HG03342 (cell line): ENCODE data around the gene ALG12.
"Not testable (repeated sequence)": the region's sequence is repeated elsewhere in the genome, so short reads cannot be mapped to it uniquely, and the experiment has no call there.

ENCODE experiments used
- ATAC-seq: cut with Tn5 transposase; IDR thresholded peaks from one replicate; pipeline ENCODE4 v1.9.1; 2021; ENCODE audit warnings: mild to moderate bottlenecking, moderate library complexity; ENCODE audit not compliant: unreplicated experiment

Gene ALG12

DNA sequence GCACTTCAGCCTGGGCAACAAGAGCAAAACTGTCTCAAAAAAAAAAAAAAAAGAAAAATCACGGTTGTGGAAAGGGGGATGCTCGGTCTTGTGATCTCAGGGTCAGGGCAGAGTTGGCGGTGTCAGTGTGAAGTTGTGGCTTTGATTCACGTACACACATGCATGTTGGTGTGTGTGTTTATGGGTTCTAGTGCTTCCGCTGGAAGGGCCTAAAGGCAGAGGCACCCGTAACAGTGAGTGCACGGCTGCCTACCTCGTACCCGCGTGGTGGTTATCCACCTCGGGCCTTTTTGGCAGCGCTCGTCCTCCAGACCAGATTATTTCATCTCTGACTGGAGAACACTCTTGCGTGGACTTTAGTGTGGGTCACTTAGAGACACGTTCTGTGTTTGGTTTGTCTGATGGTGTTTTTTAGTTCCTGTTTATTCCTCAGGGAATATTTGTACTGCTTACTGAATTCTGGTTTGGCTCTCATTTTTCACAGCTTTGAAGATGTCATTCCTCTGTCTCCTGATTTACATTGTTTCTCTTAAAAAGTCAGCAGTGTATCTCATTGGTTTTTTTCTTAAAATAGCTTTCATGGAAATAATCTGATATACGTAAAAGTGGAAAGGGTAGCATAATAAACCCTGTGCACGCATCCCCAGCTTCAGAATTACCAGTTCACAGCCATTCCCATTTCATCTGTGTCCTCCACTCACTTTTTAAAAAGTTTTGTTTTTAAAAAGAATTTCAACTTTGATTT lies 49.0 kb downstream of the ALG12 start:
- no peak for ATAC-seq

DNA sequence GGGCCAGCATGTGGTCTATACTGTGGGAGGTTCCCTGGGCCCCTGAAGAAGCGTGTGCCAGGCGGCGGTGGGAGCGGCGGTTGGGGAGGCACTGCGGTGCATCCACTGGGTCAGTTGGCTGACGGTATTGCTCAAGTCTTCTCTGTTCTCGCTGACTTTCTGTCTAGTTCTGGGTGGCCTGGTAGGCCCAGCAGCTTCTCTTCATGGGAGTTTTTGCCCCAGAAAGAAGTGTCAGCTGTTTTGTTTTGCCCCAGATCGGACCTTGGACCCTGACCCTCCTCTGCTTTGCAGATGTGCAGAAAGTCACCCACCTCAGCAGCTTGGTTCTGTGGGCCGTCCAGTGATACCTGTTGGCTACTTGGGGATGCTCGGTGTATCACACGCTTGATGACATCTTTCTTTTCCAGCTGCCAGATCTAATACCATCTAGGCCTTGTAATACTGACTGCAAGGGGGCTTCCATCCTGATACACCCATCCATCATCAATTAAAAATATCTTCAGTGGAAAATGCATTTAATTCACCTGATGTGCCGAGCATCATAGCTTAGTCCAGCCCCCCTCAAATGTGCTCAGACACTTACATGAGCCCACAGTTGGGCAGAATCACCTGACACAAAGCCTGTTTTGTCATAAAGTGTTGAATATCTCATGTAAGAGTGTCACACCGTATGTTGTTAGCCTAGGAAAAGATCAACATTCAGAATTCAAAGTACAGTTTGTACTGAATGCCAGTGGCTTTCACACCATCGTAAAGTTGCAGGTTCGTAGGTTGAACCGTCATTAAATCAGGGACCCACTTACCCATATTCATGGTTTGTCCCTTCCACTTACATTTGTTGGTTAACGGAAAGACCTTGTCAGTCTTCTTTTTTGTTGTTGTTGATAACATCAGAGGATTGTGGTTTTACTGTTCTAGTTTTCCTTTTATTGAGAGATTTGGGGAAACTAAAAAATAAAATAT lies 50.7 kb downstream of the ALG12 start:
- no peak for ATAC-seq

DNA sequence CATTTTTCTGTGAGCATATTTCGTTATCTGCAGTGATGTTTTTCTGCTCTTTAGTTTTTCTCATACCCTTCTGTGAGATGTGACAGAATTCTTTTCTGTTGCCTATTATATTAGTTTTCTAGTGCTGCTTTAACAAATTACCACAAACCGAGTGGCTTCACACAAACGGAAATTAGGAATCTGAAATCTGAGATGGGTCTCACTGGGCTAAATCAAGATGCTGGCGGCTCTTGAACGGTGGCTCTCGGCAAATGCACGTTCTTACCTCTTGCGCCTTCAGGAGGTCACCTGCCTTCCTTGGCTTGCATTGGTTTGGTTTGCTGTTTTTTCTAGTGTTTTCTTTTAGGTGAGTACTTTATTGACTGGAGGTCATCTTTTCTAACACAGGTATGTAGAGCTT lies 51.6 kb downstream of the ALG12 start:
- ATAC-seq = no peak

DNA sequence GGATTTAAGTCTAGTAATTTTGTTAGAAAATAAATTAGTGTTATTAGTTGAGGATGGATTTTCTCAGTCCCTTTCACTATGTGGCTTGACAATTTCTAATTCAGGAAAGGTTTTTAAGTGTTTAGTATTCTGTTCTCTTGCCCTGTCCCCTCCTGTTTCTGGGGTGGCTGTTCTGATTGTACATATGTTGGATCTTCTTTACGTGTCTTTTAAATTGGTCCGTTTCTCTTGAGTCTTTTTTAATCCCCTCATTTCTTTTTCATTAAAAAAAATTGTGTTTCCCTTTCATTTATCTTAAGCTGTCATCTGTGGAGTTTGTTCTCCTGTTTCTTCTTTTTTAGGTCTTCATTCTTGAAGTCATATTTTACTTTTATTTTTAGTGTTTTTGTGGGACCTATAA lies 52.1 kb downstream of the ALG12 start:
- no peak for ATAC-seq

DNA sequence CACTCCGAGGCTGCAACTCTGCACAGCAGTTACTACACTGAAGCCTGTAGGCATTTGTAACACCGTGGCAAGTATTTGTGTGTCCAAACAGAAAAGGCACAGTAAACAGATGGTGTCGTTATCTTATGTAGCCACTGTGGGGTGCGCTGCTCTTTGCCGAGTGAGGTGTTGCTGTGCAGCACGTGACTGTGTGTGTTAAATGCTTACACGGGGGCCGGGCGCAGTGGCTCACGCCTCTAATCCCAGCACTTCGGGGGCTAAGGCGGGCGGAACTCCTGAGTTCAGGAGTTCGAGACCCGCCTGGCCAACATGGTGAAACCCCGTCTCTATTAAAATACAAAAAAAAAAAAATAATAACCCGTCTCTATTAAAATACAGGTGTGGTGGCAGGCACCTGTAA lies 53.1 kb downstream of the ALG12 start:
- no peak for ATAC-seq

GRCh38 chr22:49863931-49864330 lies 54.3 kb downstream of the ALG12 start:
- no peak for ATAC-seq

DNA sequence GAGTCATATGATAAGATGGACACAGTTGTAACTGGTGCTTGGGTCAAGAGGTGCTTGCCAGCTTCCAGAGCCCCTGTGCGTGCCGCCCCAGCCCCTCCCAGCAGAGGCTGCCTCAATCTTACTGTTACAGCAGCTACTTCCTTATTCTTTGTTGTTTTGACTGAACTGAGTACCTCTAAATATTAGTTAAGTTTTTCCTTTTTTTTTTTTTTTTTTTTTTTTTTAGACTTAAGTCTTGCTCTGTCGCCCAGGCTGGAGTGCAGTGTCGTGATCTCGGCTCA lies 55.8 kb downstream of the ALG12 start:
- ATAC-seq = no peak

DNA sequence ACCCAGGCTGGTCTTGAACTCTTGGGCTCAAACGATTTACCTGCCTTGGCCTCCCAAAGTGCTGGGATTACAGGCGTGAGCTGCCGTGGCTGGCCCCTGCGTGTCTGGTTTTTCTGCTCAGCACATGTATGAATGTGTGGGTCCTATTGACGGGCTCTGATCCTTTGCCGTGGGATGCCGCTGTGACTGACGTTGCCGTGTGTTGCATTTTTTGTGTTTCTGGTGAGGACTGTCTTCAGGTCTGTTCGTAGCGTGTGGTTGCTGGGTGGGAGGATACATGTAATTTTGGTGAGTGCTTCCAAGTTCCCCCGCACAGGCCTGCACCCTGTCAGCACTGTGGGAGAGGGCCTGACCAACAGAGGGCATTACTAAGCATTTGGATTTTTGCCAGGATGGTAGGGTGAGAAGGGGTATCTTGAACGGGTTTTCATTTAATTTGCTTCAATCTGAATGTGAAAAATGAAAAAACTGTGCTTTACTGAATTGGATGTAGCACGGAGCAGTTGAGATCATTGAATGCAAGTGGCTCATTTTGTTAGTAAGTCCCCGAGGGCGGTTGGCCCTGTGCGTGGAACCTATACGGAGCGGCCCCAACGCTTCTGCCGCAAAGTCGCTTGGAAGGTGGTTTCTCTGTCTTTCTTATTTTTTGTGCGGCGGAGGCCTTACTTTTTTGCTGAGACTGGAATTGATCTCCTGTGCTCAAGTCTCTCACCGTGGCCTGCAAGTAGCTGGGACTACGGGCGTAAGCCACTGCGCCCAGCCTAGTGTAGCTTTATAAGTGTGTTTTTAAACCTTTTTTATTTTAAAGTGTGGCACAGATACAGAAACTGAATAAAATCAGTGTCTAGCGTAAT lies 56.4 kb downstream of the ALG12 start:
- ATAC-seq = no peak

GRCh38 chr22:49858827-49859226 lies 59.4 kb downstream of the ALG12 start:
- ATAC-seq = no peak

- ATAC-seq = no peak
Measured at GRCh38 chr22:49856766-49857618, 61.2 kb downstream of the ALG12 start.

DNA sequence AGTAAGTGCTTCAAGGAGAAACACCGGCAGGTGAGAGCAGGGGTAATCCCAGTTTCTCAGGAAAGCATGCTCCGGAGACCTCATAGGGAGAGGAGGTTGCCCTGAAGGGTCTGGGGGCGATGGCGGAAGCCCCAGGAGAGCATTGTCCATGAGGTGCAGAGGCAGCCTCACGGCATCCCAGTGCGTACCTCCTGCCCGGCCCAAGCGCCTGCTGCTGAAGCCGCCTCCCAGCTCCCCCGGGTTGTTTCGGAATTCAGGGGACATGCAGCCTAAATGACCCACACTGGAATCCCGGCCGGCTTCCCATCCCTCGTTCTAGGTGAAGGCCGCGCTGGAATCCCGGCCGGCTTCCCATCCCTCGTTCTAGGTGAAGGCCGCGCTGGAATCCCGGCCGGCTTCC lies 61.9 kb downstream of the ALG12 start:
- ATAC-seq = no peak

DNA sequence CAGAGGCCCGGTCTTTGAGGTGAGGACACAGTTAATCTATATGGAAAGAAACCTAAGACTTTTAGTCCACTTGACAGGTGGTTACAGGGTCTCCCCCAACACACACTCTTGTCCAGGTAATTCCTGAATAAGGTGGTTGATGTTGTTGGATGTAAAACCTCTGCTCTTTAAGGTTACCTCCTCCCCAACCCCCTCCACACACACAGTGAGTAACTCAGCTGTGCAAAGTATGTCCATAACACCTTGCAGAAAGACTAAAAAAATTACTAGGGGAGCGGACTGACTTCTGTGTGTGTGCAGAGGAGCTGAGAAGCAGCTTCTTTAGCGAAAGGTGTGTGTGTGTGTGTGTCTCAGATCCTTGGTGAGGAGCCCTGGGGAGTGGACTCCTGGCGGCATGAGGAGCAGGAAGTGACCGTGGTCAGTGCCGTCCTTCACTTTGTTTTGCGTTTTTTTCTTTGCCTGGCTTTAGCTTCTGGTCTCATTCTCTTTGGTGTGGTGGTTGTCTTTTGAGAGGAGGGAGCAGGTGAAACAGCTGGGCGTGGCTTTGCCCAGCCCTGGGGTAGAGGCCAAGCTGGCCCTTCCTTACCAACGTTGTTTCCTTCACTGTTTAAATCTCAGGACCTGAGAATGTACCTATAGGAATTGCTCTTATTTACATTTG lies 62.9 kb downstream of the ALG12 start:
- ATAC-seq = no peak

DNA sequence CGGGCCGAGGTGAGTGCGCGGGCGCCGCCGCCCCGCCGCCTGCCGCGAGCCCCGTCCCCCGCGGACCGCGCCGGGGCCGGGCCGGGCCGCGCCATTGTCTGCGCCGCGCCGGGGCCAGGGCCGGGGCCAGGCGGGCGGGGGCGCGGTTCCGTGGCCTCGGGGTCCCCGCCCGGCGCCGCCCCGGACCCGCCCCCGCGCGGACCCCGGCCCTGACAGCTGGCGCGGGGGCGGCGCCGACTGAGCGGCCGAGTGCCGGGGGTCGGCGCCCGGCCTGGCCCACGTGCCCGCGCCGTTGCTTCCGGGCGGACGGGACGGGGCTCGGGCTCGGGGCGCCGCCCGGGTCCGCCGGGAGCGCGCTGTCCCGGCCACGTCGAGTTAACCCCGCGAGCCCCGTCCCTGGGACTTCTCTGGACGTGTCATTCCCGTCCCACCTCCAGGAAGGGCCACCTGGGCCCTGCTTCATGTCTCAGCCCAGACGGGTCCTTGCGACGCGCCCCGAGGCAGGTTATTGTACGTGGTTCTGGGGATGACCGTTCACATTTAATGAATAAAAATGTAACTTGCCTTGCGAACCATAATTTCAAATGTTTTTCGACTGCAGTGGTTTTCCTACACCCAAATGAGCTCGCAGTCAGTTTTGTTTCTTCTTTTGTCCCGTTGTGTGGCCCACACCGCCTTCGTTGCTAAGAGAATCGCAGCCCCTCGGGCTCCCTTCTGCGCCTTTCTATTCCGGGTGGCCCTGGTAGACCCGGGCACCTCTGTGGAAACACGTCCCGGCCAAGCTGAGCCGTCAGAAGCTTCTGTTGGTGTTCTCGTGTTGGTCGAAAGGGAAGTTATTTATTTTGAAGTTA lies 64.0 kb downstream of the ALG12 start:
- peak; percentile 18 for ATAC-seq

- peak; percentile 72 for ATAC-seq
Measured at GRCh38 chr22:49852898-49853894, 65.0 kb downstream of the ALG12 start, which contains the start of gene ZBED4. TSS of gene ZBED4 (plus strand) at chr22:49853844. CDS start at chr22:49883663, 29,819 bp downstream.

DNA sequence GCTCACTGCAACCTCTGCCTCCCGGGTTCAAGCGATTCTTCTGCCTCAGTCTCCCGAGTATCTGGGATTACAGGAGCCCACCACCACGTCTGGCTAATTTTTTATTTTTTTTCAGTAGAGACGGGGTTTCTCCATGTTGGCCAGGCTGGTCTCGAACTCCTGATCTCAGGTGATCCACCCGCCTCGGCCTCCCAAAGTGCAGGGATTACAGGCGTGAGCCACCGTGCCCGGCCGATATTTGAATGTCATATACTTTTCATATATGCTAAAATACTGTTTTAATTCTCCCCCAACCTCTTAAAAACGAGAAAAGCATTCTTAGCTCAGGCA lies 65.7 kb downstream of the ALG12 start:
- not testable (repeated sequence) for ATAC-seq

DNA sequence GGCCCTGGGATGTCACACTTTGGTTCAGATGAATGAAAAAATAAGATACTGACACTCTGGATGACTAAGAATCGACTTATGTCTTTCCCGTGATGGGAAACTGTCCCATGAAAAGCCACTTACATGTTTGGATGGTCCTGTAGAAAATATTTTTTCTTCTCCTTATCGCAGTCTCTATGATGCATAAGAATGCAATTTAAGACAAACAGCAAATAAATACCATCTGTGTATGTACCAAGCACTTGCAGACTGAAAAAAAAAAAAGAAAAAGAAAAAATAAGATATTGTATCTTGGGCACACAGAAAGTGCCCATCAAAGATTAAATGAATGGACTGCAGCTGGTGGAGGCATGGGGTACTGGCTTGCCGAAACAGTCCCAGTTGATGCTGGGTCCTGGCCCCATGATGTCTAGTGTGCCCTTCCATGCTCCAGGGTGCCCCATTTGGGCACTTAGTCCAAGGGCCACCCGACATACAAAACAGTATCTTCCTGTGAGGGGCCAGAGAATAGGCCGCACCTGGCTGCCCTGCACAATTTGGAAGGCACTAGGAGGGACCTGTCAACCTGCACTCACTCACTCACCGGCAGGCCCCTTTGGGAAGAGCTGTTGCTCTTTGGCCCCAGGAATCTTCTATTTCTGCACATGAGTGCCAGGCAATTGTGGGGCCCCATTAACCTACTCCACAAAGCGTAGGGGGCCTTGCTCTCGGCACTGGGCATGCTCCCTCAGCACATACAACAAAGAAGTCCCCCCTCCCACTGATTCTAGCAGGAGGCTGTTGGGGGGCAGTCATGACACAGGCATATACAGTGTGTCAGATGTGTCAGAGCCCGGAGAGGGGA lies 67.1 kb downstream of the ALG12 start:
- no peak for ATAC-seq
